GM12878 (cell line): Measurements from ENCODE around the gene KCNMB2. TPM values are rescaled to one million over a fixed set of nuclear protein-coding genes. Genes with fewer than 3 reads are reported as not detected.
A peak's percentile ranks its signal among the peaks of the same experiment; 100 is the strongest.

Source experiments
- ATAC-seq: fragments of 200-7000 bp; cut with Tn5 transposase; 3 replicates; pipeline ENCODE4 v1.9.1; 2020; ENCODE audit warnings: mild to moderate bottlenecking, moderate library complexity
- BruUV-seq: library from RNA; stranded (reverse); fragments of 400-500 nt; replicated peaks from 2 replicates; lab custom pipeline; 2021; lab: Mats Ljungman, UMichigan
- CTCF ChIA-PET: fragments of 300-600 bp; sonication (Branson Sonifier 250); formaldehyde crosslinking; extraction: SDS; loops from one replicate; lab custom pipeline; 2021; ENCODE audit warnings: inconsistent platforms; lab: Yijun Ruan, JAX
- POLR2A ChIA-PET: fragments of 350-600 bp; formaldehyde crosslinking; extraction: SDS; loops from one replicate; lab custom pipeline; 2021; ENCODE audit warnings: inconsistent platforms; lab: Charles Lee
- RAD21 ChIA-PET: fragments of 300-600 bp; sonication (Branson Sonifier 250); formaldehyde crosslinking; loops from one replicate; lab custom pipeline; 2023; ENCODE audit warnings: antibody characterized with exemption; ENCODE audit not compliant: unreplicated experiment; lab: Charles Lee
- SMC1A ChIA-PET: fragments of 300-600 bp; sonication (Branson Sonifier 250); formaldehyde crosslinking; loops from one replicate; lab custom pipeline; 2023; ENCODE audit not compliant: unreplicated experiment, uncharacterized antibody; lab: Charles Lee
- DNase-seq: peaks from one replicate; pipeline ENCODE4 v3.0.0-alpha.2; 2011; ENCODE audit warnings: low read depth, low spot score
- FAIRE-seq: peaks from 3 replicates; lab custom pipeline; 2011; peaks lifted over from hg19 to GRCh38; lab: Jason Lieb, UNC
- H2AFZ ChIP-seq: 2 replicates; pipeline ENCODE4 v1.6.0; 2011; ENCODE audit warnings: low read depth, low read length, control low read depth; ENCODE audit not compliant: control insufficient read depth
- H3K27ac ChIP-seq: 2 replicates; pipeline ENCODE4 v1.5.1; 2011; ENCODE audit warnings: control low read depth; ENCODE audit not compliant: control insufficient read depth, insufficient read depth
- H3K27me3 ChIP-seq, 2 experiments: replicated peaks in 1 of 2; 2 replicates each; pipeline versions ENCODE4 v1.6.0 to v1.6.1; 2011; ENCODE audit warnings: low read length in 1 of 2; ENCODE audit not compliant: control insufficient read depth in 2 of 2, insufficient read depth in 2 of 2
- H3K36me3 ChIP-seq, 2 experiments: 2 replicates each; pipeline ENCODE4 v1.5.1; 2011; ENCODE audit warnings: low read length in 1 of 2; ENCODE audit not compliant: control insufficient read depth in 2 of 2, insufficient read depth in 2 of 2
- H3K4me1 ChIP-seq: 2 replicates; pipeline ENCODE4 v1.6.1; 2011; ENCODE audit warnings: mild to moderate bottlenecking, low read length, moderate library complexity, mixed read lengths; ENCODE audit not compliant: control insufficient read depth, insufficient read depth
- H3K4me2 ChIP-seq: 2 replicates; pipeline ENCODE4 v1.6.0; 2011; ENCODE audit warnings: control low read depth; ENCODE audit not compliant: control insufficient read depth, insufficient read depth
- H3K4me3 ChIP-seq: fragments of 200-600 bp; sonication (generic); 2 replicates; pipeline ENCODE4 v1.5.1; 2016
- H3K79me2 ChIP-seq: 2 replicates; pipeline ENCODE4 v1.6.0; 2011; ENCODE audit warnings: low read length; ENCODE audit not compliant: control insufficient read depth, insufficient read depth
- H3K9ac ChIP-seq: 2 replicates; pipeline ENCODE4 v1.8.0; 2011; ENCODE audit warnings: low read length, control low read depth, mixed read lengths; ENCODE audit not compliant: control insufficient read depth, insufficient read depth
- H3K9me3 ChIP-seq: replicated peaks from 3 replicates; pipeline ENCODE4 v1.5.1; 2011; ENCODE audit warnings: mild to moderate bottlenecking, low read length; ENCODE audit not compliant: control insufficient read depth, insufficient read depth
- H4K20me1 ChIP-seq: 2 replicates; pipeline ENCODE4 v1.6.0; 2011; ENCODE audit not compliant: control insufficient read depth, insufficient read depth
- CBFB ChIP-seq: IDR thresholded peaks from 2 replicates; pipeline ENCODE4 v1.6.1; 2016; ENCODE audit warnings: antibody characterized with exemption, low read depth
- CHD4 ChIP-seq: fragments of 200-600 bp; sonication (generic); IDR thresholded peaks from 2 replicates; pipeline ENCODE4 v1.6.1; 2016; ENCODE audit warnings: mild to moderate bottlenecking
- NR2F1 ChIP-seq: fragments of 450-650 bp; conservative IDR thresholded peaks from 2 replicates; pipeline ENCODE4 v1.6.1; 2017; ENCODE audit warnings: mild to moderate bottlenecking
- RELB ChIP-seq: fragments of 450-650 bp; IDR thresholded peaks from 2 replicates; pipeline ENCODE4 v1.6.1; 2017; ENCODE audit warnings: low read depth, mild to moderate bottlenecking, moderate library complexity
- SPI1 ChIP-seq: IDR thresholded peaks from 2 replicates; pipeline ENCODE4 v1.6.1; 2011; ENCODE audit warnings: low read depth, mild to moderate bottlenecking, low read length, moderate library complexity, borderline replicate concordance; ENCODE audit not compliant: insufficient read depth
- TAF1 ChIP-seq: IDR thresholded peaks from 2 replicates; pipeline ENCODE4 v1.6.1; 2011; ENCODE audit warnings: mild to moderate bottlenecking, low read depth, low read length, borderline replicate concordance
- TCF3 ChIP-seq: IDR thresholded peaks from 2 replicates; pipeline ENCODE4 v1.6.1; 2012; ENCODE audit warnings: low read depth, mild to moderate bottlenecking, low read length, borderline replicate concordance; ENCODE audit not compliant: insufficient read depth
- ZBTB4 ChIP-seq: fragments of 450-650 bp; formaldehyde crosslinking; IDR thresholded peaks from 2 replicates; pipeline ENCODE4 v1.4.0; 2022; ENCODE audit warnings: mild to moderate bottlenecking, moderate library complexity
- WGBS: methylation state at CpG from one replicate; pipeline ENCODE4 v1.1.6; 2016; ENCODE audit warnings: low lambda C conversion rate; ENCODE audit not compliant: insufficient replicate concordance, insufficient coverage; ENCODE audit errors: missing lambda C conversion rate; 5-methylcytosine and 5-hydroxymethylcytosine counted together
- in situ Hi-C: fragments of 300-500 bp; cut with MboI; formaldehyde crosslinking; loops from 9 replicates; pipeline ENCODE4 v1.14.3; 2018; ENCODE audit warnings: mixed read lengths
- intact Hi-C: fragments of 100-400 bp; cut with micrococcal nuclease; formaldehyde crosslinking; loops from one replicate; pipeline ENCODE4 v1.14.2; 2022; ENCODE audit not compliant: unreplicated experiment
- polyA plus RNA-seq, 11 experiments: library from polyadenylated mRNA; depleted of rRNA in 4 of 11; unstranded in 6 of 11; stranded (reverse) in 5 of 11; fragments of >200 nt; fragmentation: Nextera tagmentation in 4 of 11; fragmentation: Illumina TruSeq in 1 of 11; extraction: Ambion mirVana in 4 of 11; extraction: Trizol in 1 of 11; gene quantifications; 1 replicate in 1 of 11; 2 replicates in 10 of 11; pipeline versions ENCODE4 v1.2.1 to v1.2.3, GENCODE V29; 2011 to 2016; ENCODE audit warnings: inconsistent platforms in 2 of 11, missing spikeins in 2 of 11, low read depth in 1 of 11
- total RNA-seq, 4 experiments: library from RNA; depleted of rRNA in 3 of 4; stranded (reverse); fragments of >200 nt in 3 of 4; fragmentation: Illumina TruSeq in 1 of 4; extraction: Trizol in 1 of 4; gene quantifications; 2 replicates each; pipeline versions ENCODE4 v1.2.1 to v1.2.3, GENCODE V29; 2013 to 2021
- TF ChIP-seq, protein P1 (sequence below): fragments of 450-650 bp; IDR thresholded peaks from 2 replicates; pipeline ENCODE4 v1.6.1; 2018; ENCODE audit warnings: mild to moderate bottlenecking, low read depth, moderate library complexity; ENCODE audit not compliant: partially characterized antibody
- TF ChIP-seq, protein P2 (sequence below): fragments of 450-650 bp; IDR thresholded peaks from 2 replicates; pipeline ENCODE4 v1.6.1; 2016; ENCODE audit warnings: mild to moderate bottlenecking

The KCNMB2 gene
- total and polyA plus RNA-seq, 10 of the 15 experiments (the other 5 are each of a cell fraction or from before 2014, with no cell fraction given): 0.22 to 18.8 (median 11.0) TPM

GRCh38 chr3:178526291-178526690, 9.9 kb upstream of the KCNMB2 start:
- ChIA-PET CTCF (interaction anchor here (1.1 kb wide), 1 partner anchor 11 kb away, joined by 6 read pairs; no protein-coding TSS in a partner anchor), SMC1A (interaction anchor here (0.9 to 1.6 kb wide), 6 partner anchors 10 to 443 kb away, joined by 3 to 4 read pairs (median 3); partner anchors contain the start of gene KCNMB2), POLR2A (interaction anchor here (0.5 kb wide), 1 partner anchor 23 kb away, joined by 6 read pairs; no protein-coding TSS in a partner anchor), RAD21 (no interaction called here)
- no peak for ATAC-seq
- Histone ChIP-seq H3K36me3 (no peaks in the 10 kb centered on the region), H3K4me3 (no peak overlapping the region), H4K20me1 (no peaks in the 10 kb centered on the region), H3K27me3 (no peaks in the 10 kb centered on the region), H3K9ac (no peak overlapping the region), H3K4me2 (no peak overlapping the region), H3K79me2 (no peaks in the 10 kb centered on the region), H3K27ac (no peak overlapping the region), H3K4me1 (peaks cover 20% of the 10 kb centered on the region), H2AFZ (peak overlapping the region; percentile 43), H3K9me3 (no peaks in the 10 kb centered on the region; the same call in 2 of the 3 replicates)
- in situ Hi-C loops: no loop called here
- DNase-seq: no peak
- no peak for FAIRE-seq
- BruUV-seq: no TSS peak
- whole genome bisulfite sequencing: 71% methylated on average over 3 of the region's 3 CpGs
- intact Hi-C loops: no loop called here
- TF ChIP-seq, protein P1, sequence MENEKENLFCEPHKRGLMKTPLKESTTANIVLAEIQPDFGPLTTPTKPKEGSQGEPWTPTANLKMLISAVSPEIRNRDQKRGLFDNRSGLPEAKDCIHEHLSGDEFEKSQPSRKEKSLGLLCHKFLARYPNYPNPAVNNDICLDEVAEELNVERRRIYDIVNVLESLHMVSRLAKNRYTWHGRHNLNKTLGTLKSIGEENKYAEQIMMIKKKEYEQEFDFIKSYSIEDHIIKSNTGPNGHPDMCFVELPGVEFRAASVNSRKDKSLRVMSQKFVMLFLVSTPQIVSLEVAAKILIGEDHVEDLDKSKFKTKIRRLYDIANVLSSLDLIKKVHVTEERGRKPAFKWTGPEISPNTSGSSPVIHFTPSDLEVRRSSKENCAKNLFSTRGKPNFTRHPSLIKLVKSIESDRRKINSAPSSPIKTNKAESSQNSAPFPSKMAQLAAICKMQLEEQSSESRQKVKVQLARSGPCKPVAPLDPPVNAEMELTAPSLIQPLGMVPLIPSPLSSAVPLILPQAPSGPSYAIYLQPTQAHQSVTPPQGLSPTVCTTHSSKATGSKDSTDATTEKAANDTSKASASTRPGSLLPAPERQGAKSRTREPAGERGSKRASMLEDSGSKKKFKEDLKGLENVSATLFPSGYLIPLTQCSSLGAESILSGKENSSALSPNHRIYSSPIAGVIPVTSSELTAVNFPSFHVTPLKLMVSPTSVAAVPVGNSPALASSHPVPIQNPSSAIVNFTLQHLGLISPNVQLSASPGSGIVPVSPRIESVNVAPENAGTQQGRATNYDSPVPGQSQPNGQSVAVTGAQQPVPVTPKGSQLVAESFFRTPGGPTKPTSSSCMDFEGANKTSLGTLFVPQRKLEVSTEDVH: no peak
- TF ChIP-seq TAF1 (no peak), ZBTB4 (CRISPR knock-in tag) (no peak), SPI1 (no peak), TCF3 (no peak), CBFB (no peak), NR2F1 (no peak), CHD4 (no peak), RELB (no peak)
- TF ChIP-seq, protein P2, sequence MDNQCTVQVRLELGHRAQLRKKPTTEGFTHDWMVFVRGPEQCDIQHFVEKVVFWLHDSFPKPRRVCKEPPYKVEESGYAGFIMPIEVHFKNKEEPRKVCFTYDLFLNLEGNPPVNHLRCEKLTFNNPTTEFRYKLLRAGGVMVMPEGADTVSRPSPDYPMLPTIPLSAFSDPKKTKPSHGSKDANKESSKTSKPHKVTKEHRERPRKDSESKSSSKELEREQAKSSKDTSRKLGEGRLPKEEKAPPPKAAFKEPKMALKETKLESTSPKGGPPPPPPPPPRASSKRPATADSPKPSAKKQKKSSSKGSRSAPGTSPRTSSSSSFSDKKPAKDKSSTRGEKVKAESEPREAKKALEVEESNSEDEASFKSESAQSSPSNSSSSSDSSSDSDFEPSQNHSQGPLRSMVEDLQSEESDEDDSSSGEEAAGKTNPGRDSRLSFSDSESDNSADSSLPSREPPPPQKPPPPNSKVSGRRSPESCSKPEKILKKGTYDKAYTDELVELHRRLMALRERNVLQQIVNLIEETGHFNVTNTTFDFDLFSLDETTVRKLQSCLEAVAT: no peak
